ENCODE measurements around the gene COL6A5.

DNA sequence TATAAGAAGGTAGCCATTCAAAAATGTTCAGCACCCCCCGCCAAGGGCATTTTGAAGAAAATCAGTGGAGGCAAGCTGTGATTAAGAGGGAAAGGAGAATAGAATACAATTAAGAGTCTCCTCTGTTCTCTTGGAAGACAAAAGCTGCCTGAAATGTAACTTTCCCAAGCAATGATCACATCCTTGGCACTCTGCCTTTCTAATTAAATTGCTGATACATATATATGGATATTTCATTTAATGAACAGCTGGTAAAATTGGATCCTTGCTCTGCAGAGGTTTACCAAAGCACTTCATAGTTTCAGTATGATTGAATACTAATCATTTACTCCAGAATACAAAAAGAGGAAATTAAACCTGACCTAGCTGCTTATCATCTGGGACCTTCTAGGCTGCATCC lies 182.0 kb downstream of the COL6A5 start:
- TF ChIP-seq, protein P1, sequence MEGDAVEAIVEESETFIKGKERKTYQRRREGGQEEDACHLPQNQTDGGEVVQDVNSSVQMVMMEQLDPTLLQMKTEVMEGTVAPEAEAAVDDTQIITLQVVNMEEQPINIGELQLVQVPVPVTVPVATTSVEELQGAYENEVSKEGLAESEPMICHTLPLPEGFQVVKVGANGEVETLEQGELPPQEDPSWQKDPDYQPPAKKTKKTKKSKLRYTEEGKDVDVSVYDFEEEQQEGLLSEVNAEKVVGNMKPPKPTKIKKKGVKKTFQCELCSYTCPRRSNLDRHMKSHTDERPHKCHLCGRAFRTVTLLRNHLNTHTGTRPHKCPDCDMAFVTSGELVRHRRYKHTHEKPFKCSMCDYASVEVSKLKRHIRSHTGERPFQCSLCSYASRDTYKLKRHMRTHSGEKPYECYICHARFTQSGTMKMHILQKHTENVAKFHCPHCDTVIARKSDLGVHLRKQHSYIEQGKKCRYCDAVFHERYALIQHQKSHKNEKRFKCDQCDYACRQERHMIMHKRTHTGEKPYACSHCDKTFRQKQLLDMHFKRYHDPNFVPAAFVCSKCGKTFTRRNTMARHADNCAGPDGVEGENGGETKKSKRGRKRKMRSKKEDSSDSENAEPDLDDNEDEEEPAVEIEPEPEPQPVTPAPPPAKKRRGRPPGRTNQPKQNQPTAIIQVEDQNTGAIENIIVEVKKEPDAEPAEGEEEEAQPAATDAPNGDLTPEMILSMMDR (IDR thresholded peaks at IDR 0.05), result no peak
- TF ChIP-seq POLR2A (IDR thresholded peaks at IDR 0.05), result no peak
